OCI-LY7 (cell line): ENCODE data around the gene TSN. TPM values are rescaled to one million over a fixed set of nuclear protein-coding genes. Genes with fewer than 3 reads are reported as not detected.
A peak's percentile ranks its signal among the peaks of the same experiment; 100 is the strongest.

Experiments used
- BruUV-seq: library from RNA; stranded (reverse); fragments of 400-500 nt; replicated peaks from 2 replicates; lab custom pipeline; 2021; lab: Mats Ljungman, UMichigan
- CTCF ChIA-PET: fragments of 300-600 bp; sonication (Branson Sonifier 250); formaldehyde crosslinking; loops from one replicate; lab custom pipeline; 2022; ENCODE audit warnings: antibody characterized with exemption; ENCODE audit not compliant: unreplicated experiment; lab: Charles Lee
- POLR2A ChIA-PET: fragments of 300-600 bp; sonication (Branson Sonifier 250); formaldehyde crosslinking; loops from one replicate; lab custom pipeline; 2022; ENCODE audit warnings: antibody characterized with exemption; lab: Charles Lee
- DNase-seq: peaks from one replicate; pipeline ENCODE4 v3.0.0-alpha.2; 2015; ENCODE audit warnings: low spot score
- H2AFZ ChIP-seq: fragments of 200-600 bp; sonication (generic), shearing (Covaris generic); 2 replicates; pipeline ENCODE4 v1.6.1; 2014; ENCODE audit warnings: mild to moderate bottlenecking, antibody characterized with exemption, low read length, moderate library complexity
- H3K27ac ChIP-seq: fragments of 200-600 bp; sonication (generic); 2 replicates; pipeline ENCODE4 v1.5.1; 2014; ENCODE audit warnings: mixed run types, low read depth, mild to moderate bottlenecking, moderate library complexity, low read length, inconsistent platforms; ENCODE audit not compliant: poor library complexity, severe bottlenecking
- H3K36me3 ChIP-seq: fragments of 200-600 bp; sonication (generic); 2 replicates; pipeline ENCODE4 v1.6.1; 2014; ENCODE audit warnings: mild to moderate bottlenecking, antibody characterized with exemption, low read length, moderate library complexity, mixed read lengths; ENCODE audit not compliant: insufficient read depth
- H3K4me1 ChIP-seq: fragments of 200-600 bp; sonication (generic); 2 replicates; pipeline ENCODE4 v1.5.1; 2014; ENCODE audit warnings: mild to moderate bottlenecking, low read length; ENCODE audit not compliant: insufficient read depth, poor library complexity, severe bottlenecking
- H3K4me2 ChIP-seq: fragments of 200-600 bp; sonication (generic); 2 replicates; pipeline ENCODE4 v1.6.1; 2014; ENCODE audit warnings: mild to moderate bottlenecking, low read length
- H3K4me3 ChIP-seq: fragments of 200-600 bp; sonication (generic); 2 replicates; pipeline ENCODE4 v1.5.1; 2014; ENCODE audit warnings: mild to moderate bottlenecking, low read depth, low read length; ENCODE audit not compliant: poor library complexity, severe bottlenecking
- H3K79me2 ChIP-seq: fragments of 200-600 bp; sonication (generic); 2 replicates; pipeline ENCODE4 v1.6.1; 2016; ENCODE audit warnings: low read depth, mild to moderate bottlenecking, low read length, moderate library complexity, mixed read lengths; ENCODE audit not compliant: insufficient read depth
- H3K9me2 ChIP-seq: fragments of 200-600 bp; sonication (generic); 2 replicates; pipeline ENCODE4 v1.6.1; 2016; ENCODE audit warnings: mild to moderate bottlenecking, low read length, mixed read lengths; ENCODE audit not compliant: insufficient read depth
- H3K9me3 ChIP-seq: fragments of 200-600 bp; sonication (generic); 2 replicates; pipeline ENCODE4 v1.6.1; 2014; ENCODE audit warnings: mild to moderate bottlenecking, mixed run types, low read length, mixed read lengths
- H4K20me1 ChIP-seq: fragments of 200-600 bp; sonication (generic); 2 replicates; pipeline ENCODE4 v1.6.1; 2014; ENCODE audit warnings: mild to moderate bottlenecking, antibody characterized with exemption, low read length, moderate library complexity, mixed read lengths; ENCODE audit not compliant: insufficient read depth
- EZH2phosphoT487 ChIP-seq: fragments of 200-600 bp; sonication (generic); IDR thresholded peaks from 2 replicates; pipeline ENCODE4 v1.6.1; 2018; ENCODE audit warnings: low read depth, borderline replicate concordance, mild to moderate bottlenecking, mixed run types, antibody characterized with exemption, low read length, moderate library complexity, mixed read lengths
- intact Hi-C: fragments of 100-400 bp; cut with micrococcal nuclease; formaldehyde crosslinking; loops from one replicate; pipeline ENCODE4 v1.10.0; 2022; ENCODE audit not compliant: unreplicated experiment
- total RNA-seq, 2 experiments: library from RNA; depleted of rRNA in 1 of 2; stranded (reverse); fragments of >200 nt in 1 of 2; shearing (Covaris generic) in 1 of 2; gene quantifications; 2 replicates each; pipeline ENCODE4 v1.2.3, GENCODE V29; 2014 to 2022
- TF ChIP-seq, protein P1 (sequence below): fragments of 200-600 bp; sonication (generic); conservative IDR thresholded peaks from 2 replicates; pipeline ENCODE4 v1.5.1; 2014; ENCODE audit warnings: mild to moderate bottlenecking, antibody characterized with exemption, low read length, moderate library complexity, mixed read lengths

Gene TSN
- total RNA-seq, 2 experiments from 2014 or later: 59.2 to 102 TPM

DNA sequence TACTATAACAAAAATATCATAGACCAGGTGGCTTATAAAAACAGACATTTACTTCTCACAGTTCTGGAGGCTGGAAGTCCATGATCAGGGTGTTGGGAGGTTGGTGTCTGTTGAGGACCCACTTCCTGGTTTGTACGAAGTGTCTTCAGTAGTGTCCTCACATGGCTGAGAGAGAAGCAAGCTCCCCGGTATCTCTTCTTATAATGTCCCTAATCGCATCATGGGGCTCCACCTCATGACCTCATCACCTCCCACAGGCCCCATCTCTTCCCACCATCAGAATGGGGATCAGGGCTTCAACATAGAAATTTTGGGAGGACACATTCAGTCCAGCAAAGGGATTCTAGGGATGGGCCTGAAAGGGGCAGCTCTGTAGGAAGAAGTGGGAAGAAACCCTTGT lies 14.0 kb upstream of the TSN start:
- intact Hi-C loops: no loop called here
- TF ChIP-seq EZH2phosphoT487: no peak
- TF ChIP-seq, protein P1, sequence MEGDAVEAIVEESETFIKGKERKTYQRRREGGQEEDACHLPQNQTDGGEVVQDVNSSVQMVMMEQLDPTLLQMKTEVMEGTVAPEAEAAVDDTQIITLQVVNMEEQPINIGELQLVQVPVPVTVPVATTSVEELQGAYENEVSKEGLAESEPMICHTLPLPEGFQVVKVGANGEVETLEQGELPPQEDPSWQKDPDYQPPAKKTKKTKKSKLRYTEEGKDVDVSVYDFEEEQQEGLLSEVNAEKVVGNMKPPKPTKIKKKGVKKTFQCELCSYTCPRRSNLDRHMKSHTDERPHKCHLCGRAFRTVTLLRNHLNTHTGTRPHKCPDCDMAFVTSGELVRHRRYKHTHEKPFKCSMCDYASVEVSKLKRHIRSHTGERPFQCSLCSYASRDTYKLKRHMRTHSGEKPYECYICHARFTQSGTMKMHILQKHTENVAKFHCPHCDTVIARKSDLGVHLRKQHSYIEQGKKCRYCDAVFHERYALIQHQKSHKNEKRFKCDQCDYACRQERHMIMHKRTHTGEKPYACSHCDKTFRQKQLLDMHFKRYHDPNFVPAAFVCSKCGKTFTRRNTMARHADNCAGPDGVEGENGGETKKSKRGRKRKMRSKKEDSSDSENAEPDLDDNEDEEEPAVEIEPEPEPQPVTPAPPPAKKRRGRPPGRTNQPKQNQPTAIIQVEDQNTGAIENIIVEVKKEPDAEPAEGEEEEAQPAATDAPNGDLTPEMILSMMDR: no peak
- no peak for DNase-seq
- POLR2A ChIA-PET: no interaction called here
- Histone ChIP-seq H3K4me3 (no peak overlapping the region), H3K4me1 (peaks cover 5% of the 10 kb centered on the region), H3K27ac (no peak overlapping the region), H3K4me2 (no peak overlapping the region), H4K20me1 (no peaks in the 10 kb centered on the region), H3K9me3 (no peaks in the 10 kb centered on the region), H3K79me2 (peaks cover 2% of the 10 kb centered on the region; the same call in 1 of the 2 replicates), H3K36me3 (no peaks in the 10 kb centered on the region), H2AFZ (no peak overlapping the region), H3K9me2 (no peaks in the 10 kb centered on the region)
- CTCF ChIA-PET: no interaction called here
- no TSS peak for BruUV-seq

DNA sequence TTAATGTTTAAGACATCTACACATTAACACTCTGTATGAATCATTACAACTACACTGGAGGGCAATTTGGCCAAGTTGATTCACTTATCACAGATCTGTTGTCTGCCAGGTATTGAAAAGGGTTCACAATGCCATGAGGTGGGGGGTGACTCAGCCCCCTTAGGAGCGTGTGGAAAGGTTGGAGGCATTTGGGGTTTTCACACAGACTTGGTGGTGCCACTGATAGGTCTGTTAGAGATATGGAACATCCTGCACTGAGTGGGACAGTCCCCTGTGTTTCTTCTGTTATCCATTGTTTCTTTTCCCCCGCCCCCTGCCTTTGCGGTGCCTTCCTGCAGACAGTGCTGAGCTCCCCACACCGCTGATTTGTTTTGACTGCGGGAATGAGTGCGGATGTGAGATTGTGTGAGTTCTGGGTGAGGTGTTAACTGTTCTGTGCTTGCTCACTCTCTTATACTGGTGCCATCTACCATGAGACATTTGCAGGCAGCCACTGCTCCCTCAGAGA lies 9.3 kb upstream of the TSN start:
- H3K27ac ChIP-seq: no peak overlapping the region
- no peaks in the 10 kb centered on the region for H3K9me2 ChIP-seq
- no peaks in the 10 kb centered on the region for H3K4me1 ChIP-seq
- no peak for DNase-seq
- ChIA-PET POLR2A (no interaction called here), CTCF (no interaction called here)
- H3K9me3 ChIP-seq: peaks cover 5% of the 10 kb centered on the region
- H4K20me1 ChIP-seq: no peaks in the 10 kb centered on the region
- H3K4me2 ChIP-seq: no peak overlapping the region
- intact Hi-C loops: no loop called here
- no peaks in the 10 kb centered on the region for H3K36me3 ChIP-seq
- TF ChIP-seq, protein P1: no peak
- no peak for TF ChIP-seq EZH2phosphoT487
- H2AFZ ChIP-seq: no peak overlapping the region
- H3K4me3 ChIP-seq: no peak overlapping the region
- no TSS peak for BruUV-seq
- no peaks in the 10 kb centered on the region for H3K79me2 ChIP-seq

DNA sequence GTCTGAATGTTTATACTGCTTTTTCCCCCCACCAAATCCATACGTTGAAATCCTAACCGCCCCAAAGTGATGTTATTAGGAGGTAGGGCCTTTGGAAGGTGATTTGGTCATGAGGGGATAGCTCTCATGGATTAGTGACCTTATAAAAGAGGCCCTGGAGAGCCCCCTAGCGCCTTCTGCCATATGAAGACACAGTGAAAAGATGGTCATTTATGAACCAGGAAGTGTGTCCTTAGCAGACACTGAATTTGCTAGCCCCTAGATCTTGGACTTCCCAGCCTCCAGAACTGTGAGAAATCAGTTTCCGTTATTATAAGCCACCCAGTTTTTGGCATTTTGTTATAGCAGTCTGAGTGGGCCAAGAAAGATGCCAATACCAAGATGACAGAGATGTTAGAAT lies 7.2 kb upstream of the TSN start:
- Histone ChIP-seq H2AFZ (peak overlapping the region; percentile 10; the same call in 1 of the 2 replicates), H3K4me1 (no peaks in the 10 kb centered on the region), H4K20me1 (no peaks in the 10 kb centered on the region), H3K9me2 (no peaks in the 10 kb centered on the region), H3K36me3 (no peaks in the 10 kb centered on the region), H3K27ac (no peak overlapping the region), H3K4me3 (no peak overlapping the region), H3K79me2 (no peaks in the 10 kb centered on the region), H3K9me3 (peaks cover 5% of the 10 kb centered on the region), H3K4me2 (no peak overlapping the region)
- peak; percentile 36 for DNase-seq
- CTCF ChIA-PET: no interaction called here
- intact Hi-C loops: no loop called here
- no TSS peak for BruUV-seq
- no peak for TF ChIP-seq EZH2phosphoT487
- TF ChIP-seq, protein P1: peak; percentile 64
- POLR2A ChIA-PET: interaction anchor here (0.6 to 0.9 kb wide), 2 partner anchors 346 to 912 kb away, joined by 3 read pairs; no protein-coding TSS in a partner anchor
